ENCODE data around the gene COBL. TPM values are rescaled to one million over a fixed set of nuclear protein-coding genes. Genes with fewer than 3 reads are reported as not detected.

Gene COBL
- total RNA-seq, 4 donors from 2014 or later, result 62.4 to 114 (median 72.2) TPM

- TF ChIP-seq POLR2A (IDR thresholded peaks at IDR 0.05) (no peak), POLR2AphosphoS5 (IDR thresholded peaks at IDR 0.05) (no peak), EP300 (IDR thresholded peaks at IDR 0.05; ENCODE audit: low read depth) (no peak)
- TF ChIP-seq, protein P1, sequence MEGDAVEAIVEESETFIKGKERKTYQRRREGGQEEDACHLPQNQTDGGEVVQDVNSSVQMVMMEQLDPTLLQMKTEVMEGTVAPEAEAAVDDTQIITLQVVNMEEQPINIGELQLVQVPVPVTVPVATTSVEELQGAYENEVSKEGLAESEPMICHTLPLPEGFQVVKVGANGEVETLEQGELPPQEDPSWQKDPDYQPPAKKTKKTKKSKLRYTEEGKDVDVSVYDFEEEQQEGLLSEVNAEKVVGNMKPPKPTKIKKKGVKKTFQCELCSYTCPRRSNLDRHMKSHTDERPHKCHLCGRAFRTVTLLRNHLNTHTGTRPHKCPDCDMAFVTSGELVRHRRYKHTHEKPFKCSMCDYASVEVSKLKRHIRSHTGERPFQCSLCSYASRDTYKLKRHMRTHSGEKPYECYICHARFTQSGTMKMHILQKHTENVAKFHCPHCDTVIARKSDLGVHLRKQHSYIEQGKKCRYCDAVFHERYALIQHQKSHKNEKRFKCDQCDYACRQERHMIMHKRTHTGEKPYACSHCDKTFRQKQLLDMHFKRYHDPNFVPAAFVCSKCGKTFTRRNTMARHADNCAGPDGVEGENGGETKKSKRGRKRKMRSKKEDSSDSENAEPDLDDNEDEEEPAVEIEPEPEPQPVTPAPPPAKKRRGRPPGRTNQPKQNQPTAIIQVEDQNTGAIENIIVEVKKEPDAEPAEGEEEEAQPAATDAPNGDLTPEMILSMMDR (IDR thresholded peaks at IDR 0.05), result no peak
- Histone ChIP-seq H3K27ac (no peak overlapping the region), H3K4me1 (no peaks in the 10 kb centered on the region), H3K27me3 (no peaks in the 10 kb centered on the region), H3K4me3 (no peak overlapping the region), H3K9me3 (no peaks in the 10 kb centered on the region), H3K36me3 (no peaks in the 10 kb centered on the region)
- no peak for DNase-seq
- intact Hi-C loops (cut with DNase I; ENCODE audit: low total_unique reads) (no loop called here), in situ Hi-C loops (cut with MboI; ENCODE audit: low pct_ligation_motif_present in 1 of 4, low pct_unique_long_range_greater_than_20kb in 1 of 4, low sequenced_read_pairs in 3 of 4) (no loop called here)
- 68 to 83% methylated on average over 3 of the region's 3 CpGs for WGBS, 2 donors (ENCODE audit: low coverage in 1 of 2)
These were observed 127.6 kb downstream of the COBL start for GRCh38 chr7:51188987-51189386.

- Histone ChIP-seq H3K36me3 (no peaks in the 10 kb centered on the region), H3K9me3 (no peaks in the 10 kb centered on the region), H3K4me1 (no peaks in the 10 kb centered on the region), H3K27me3 (no peaks in the 10 kb centered on the region), H3K27ac (no peak overlapping the region), H3K4me3 (no peak overlapping the region)
- no peak for DNase-seq
- 74% methylated on average over 5 of the region's 6 CpGs; no CpG with 5 or more reads in 1 of the 2 donors for WGBS, 2 donors (ENCODE audit: low coverage in 1 of 2)
- in situ Hi-C loops (cut with MboI; ENCODE audit: low pct_ligation_motif_present in 1 of 4, low pct_unique_long_range_greater_than_20kb in 1 of 4, low sequenced_read_pairs in 3 of 4) (no loop called here), intact Hi-C loops (cut with DNase I; ENCODE audit: low total_unique reads) (no loop called here)
- no peak for TF ChIP-seq POLR2AphosphoS5 (IDR thresholded peaks at IDR 0.05)
- TF ChIP-seq, protein P1 (IDR thresholded peaks at IDR 0.05), result no peak
These were observed 128.7 kb downstream of the COBL start for GRCh38 chr7:51187941-51188340.

DNA sequence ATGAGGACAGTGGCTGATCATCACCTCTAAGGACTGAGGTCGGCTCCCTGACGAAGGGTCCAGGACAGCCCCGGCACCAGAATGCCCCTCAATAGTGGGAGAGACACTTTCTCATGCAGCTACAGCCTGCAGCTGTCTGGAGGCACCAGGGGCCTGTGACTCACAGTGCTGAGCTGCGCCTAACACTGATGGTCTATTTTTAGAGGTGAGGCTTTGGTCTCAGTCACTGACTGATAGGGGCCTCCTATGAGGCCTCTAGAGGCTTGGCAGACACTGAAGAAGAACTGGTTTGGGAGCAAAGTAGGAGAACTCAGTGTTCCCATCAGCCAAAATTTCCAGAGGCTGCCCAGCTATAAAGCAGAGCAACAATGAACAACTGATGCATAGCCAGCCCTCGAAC is 130.1 kb downstream of the COBL start:
- 83 to 86% methylated on average over 1 to 5 of the region's 5 CpGs for WGBS, 2 donors (ENCODE audit: low coverage in 1 of 2)
- Histone ChIP-seq H3K9me3 (no peaks in the 10 kb centered on the region), H3K27ac (no peak overlapping the region), H3K4me1 (no peaks in the 10 kb centered on the region), H3K36me3 (no peaks in the 10 kb centered on the region), H3K4me3 (no peak overlapping the region), H3K27me3 (no peaks in the 10 kb centered on the region)
- no peak for DNase-seq
- TF ChIP-seq EP300 (IDR thresholded peaks at IDR 0.05; ENCODE audit: low read depth) (no peak), POLR2A (IDR thresholded peaks at IDR 0.05) (no peak), POLR2AphosphoS5 (IDR thresholded peaks at IDR 0.05) (no peak)
- TF ChIP-seq, protein P1 (IDR thresholded peaks at IDR 0.05), result no peak
- in situ Hi-C loops (cut with MboI; ENCODE audit: low pct_ligation_motif_present in 1 of 4, low pct_unique_long_range_greater_than_20kb in 1 of 4, low sequenced_read_pairs in 3 of 4), result no loop called here
- intact Hi-C loops (cut with DNase I; ENCODE audit: low total_unique reads), result no loop called here

DNA sequence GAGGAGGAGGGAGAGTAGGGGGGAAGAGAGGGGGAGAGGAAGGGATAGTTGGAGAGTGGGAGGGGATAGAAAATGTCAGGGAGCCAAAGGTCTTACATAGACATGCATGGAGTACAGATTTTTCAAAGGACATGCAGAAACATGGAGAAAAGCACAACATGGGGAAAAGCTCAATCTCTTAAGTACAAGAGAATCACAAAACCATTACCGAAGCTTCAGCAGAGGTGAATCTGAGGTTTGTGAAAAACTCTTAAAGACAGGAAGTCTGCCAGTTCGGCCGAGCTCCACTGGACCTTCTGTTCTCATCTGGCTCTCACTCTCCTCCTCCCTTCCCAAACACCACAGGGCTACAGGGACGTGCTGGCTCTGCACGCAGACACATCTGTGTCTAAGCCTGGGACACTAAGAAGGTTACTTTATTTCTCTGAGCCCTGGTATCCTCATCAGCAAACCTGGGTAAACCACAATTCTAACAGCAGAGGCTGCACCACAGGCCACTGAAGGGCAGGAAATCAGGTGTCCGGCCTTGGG is 133.9 kb downstream of the COBL start:
- H3K4me3 ChIP-seq, result no peak overlapping the region
- no peaks in the 10 kb centered on the region for H3K36me3 ChIP-seq
- in situ Hi-C loops (cut with MboI; ENCODE audit: low pct_ligation_motif_present in 1 of 4, low pct_unique_long_range_greater_than_20kb in 1 of 4, low sequenced_read_pairs in 3 of 4), result no loop called here
- intact Hi-C loops (cut with DNase I; ENCODE audit: low total_unique reads), result no loop called here
- DNase-seq, result no peak
- H3K9me3 ChIP-seq, result no peaks in the 10 kb centered on the region
- no peak overlapping the region for H3K27ac ChIP-seq
- no peaks in the 10 kb centered on the region for H3K4me1 ChIP-seq
- TF ChIP-seq EP300 (IDR thresholded peaks at IDR 0.05; ENCODE audit: low read depth) (no peak), POLR2A (IDR thresholded peaks at IDR 0.05) (no peak), POLR2AphosphoS5 (IDR thresholded peaks at IDR 0.05) (no peak)
- TF ChIP-seq, protein P1 (IDR thresholded peaks at IDR 0.05), result no peak
- H3K27me3 ChIP-seq, result no peaks in the 10 kb centered on the region
- WGBS, 2 donors (ENCODE audit: low coverage in 1 of 2), result 56 to 60% methylated on average over 1 to 6 of the region's 6 CpGs

Measured in transverse colon (tissue), 4 donors.